DND-41 (cell line): ENCODE measurements around the gene KCND3.

Source experiments
- ATAC-seq: fragments of 200-7000 bp; cut with Tn5 transposase; 3 replicates; pipeline ENCODE4 v1.9.1; 2021; ENCODE audit warnings: low read depth; ENCODE audit not compliant: insufficient read depth
- DNase-seq: peaks from one replicate; pipeline ENCODE4 v3.0.0-alpha.2; 2020
- H2AFZ ChIP-seq: 2 replicates; pipeline ENCODE4 v1.6.0; 2012; ENCODE audit warnings: low read depth, low read length
- H3K27ac ChIP-seq: 2 replicates; pipeline ENCODE4 v1.5.1; 2012; ENCODE audit warnings: low read length, inconsistent platforms
- H3K27me3 ChIP-seq: fragments of 200-600 bp; sonication (generic); 2 replicates; pipeline ENCODE4 v1.6.0; 2012; ENCODE audit warnings: low read length, mild to moderate bottlenecking, inconsistent platforms; ENCODE audit not compliant: insufficient read depth, poor library complexity
- H3K36me3 ChIP-seq: 2 replicates; pipeline ENCODE4 v1.5.1; 2012; ENCODE audit warnings: low read length, inconsistent platforms; ENCODE audit not compliant: insufficient read depth
- H3K4me1 ChIP-seq: 2 replicates; pipeline ENCODE4 v1.5.1; 2012; ENCODE audit warnings: mild to moderate bottlenecking, low read length; ENCODE audit not compliant: insufficient read depth
- H3K4me2 ChIP-seq: 2 replicates; pipeline ENCODE4 v1.6.0; 2012; ENCODE audit warnings: mild to moderate bottlenecking, moderate library complexity, low read length, inconsistent platforms; ENCODE audit not compliant: insufficient read depth
- H3K4me3 ChIP-seq, 2 experiments: fragments of 200-600 bp in 1 of 2; shearing (Covaris generic) in 1 of 2; 2 replicates each; pipeline ENCODE4 v1.5.1; 2012 to 2016; ENCODE audit warnings: inconsistent platforms in 2 of 2, low read length in 2 of 2, mild to moderate bottlenecking in 2 of 2, low read depth in 1 of 2, moderate library complexity in 1 of 2
- H3K79me2 ChIP-seq: 2 replicates; pipeline ENCODE4 v1.6.0; 2012; ENCODE audit warnings: low read length, inconsistent platforms; ENCODE audit not compliant: insufficient read depth
- H3K9ac ChIP-seq: 2 replicates; pipeline ENCODE4 v1.6.0; 2012; ENCODE audit warnings: low read depth, mild to moderate bottlenecking, inconsistent platforms, low read length, moderate library complexity
- H3K9me3 ChIP-seq: 2 replicates; pipeline ENCODE4 v1.5.1; 2012; ENCODE audit warnings: low read length, moderate library complexity, mild to moderate bottlenecking, inconsistent platforms; ENCODE audit not compliant: insufficient read depth, severe bottlenecking
- H4K20me1 ChIP-seq: 2 replicates; pipeline ENCODE4 v1.6.0; 2012; ENCODE audit warnings: low read length; ENCODE audit not compliant: insufficient read depth
- EZH2 ChIP-seq: IDR thresholded peaks from 3 replicates; pipeline ENCODE4 v1.6.1; 2012; ENCODE audit warnings: borderline replicate concordance, low read depth, mild to moderate bottlenecking, moderate library complexity, low read length, inconsistent platforms; ENCODE audit not compliant: severe bottlenecking
- TF ChIP-seq, protein P1 (sequence below): IDR thresholded peaks from 2 replicates; pipeline ENCODE4 v1.5.1; 2012; ENCODE audit warnings: borderline replicate concordance, low read length, moderate library complexity, mild to moderate bottlenecking; ENCODE audit not compliant: poor library complexity, severe bottlenecking; ENCODE audit errors: extremely low read depth

Gene KCND3

DNA sequence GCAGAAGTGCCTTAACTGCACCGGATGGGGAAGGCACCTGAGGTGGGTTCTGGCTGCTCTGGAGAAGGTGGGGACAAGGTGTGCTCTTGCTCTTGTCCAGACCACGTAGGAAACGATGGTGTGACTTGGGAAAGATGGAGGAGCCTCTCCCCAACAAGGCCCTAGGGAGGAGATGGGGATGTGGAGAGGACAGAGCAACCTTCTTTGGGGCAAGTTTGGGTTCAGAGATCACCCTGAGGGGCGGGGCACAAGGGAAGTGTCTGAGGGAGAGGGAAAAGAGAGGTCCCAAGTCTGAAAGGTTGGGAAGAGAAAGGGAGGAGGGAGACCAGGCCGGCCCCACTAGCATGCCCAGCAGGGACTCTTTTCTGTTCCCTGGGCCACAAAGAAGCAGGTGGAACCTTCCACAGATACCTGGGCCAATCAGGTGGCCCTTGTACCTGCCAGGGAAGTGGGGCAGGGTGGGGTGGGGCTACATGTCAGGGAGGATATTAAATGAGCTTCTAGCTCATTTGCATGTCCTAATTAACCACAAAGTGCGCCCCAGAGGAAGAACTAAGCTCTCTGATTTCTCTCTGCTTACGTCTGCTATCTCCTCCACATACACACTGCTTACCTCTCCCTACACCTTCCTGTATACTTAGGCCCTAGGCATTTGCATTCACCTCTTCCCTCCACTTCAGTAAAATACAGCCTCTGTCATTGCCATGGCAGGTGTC is 266.2 kb downstream of the KCND3 start:
- Histone ChIP-seq H3K79me2 (no peaks in the 10 kb centered on the region), H3K9ac (no peak overlapping the region), H3K9me3 (no peaks in the 10 kb centered on the region), H3K4me1 (no peaks in the 10 kb centered on the region), H3K4me2 (no peak overlapping the region), H2AFZ (no peak overlapping the region), H4K20me1 (no peaks in the 10 kb centered on the region), H3K36me3 (no peaks in the 10 kb centered on the region), H3K27me3 (no peaks in the 10 kb centered on the region), H3K27ac (no peak overlapping the region), H3K4me3 (no peak overlapping the region)
- ATAC-seq (no peak), DNase-seq (no peak)
- TF ChIP-seq EZH2: no peak
- TF ChIP-seq, protein P1, sequence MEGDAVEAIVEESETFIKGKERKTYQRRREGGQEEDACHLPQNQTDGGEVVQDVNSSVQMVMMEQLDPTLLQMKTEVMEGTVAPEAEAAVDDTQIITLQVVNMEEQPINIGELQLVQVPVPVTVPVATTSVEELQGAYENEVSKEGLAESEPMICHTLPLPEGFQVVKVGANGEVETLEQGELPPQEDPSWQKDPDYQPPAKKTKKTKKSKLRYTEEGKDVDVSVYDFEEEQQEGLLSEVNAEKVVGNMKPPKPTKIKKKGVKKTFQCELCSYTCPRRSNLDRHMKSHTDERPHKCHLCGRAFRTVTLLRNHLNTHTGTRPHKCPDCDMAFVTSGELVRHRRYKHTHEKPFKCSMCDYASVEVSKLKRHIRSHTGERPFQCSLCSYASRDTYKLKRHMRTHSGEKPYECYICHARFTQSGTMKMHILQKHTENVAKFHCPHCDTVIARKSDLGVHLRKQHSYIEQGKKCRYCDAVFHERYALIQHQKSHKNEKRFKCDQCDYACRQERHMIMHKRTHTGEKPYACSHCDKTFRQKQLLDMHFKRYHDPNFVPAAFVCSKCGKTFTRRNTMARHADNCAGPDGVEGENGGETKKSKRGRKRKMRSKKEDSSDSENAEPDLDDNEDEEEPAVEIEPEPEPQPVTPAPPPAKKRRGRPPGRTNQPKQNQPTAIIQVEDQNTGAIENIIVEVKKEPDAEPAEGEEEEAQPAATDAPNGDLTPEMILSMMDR: no peak

DNA sequence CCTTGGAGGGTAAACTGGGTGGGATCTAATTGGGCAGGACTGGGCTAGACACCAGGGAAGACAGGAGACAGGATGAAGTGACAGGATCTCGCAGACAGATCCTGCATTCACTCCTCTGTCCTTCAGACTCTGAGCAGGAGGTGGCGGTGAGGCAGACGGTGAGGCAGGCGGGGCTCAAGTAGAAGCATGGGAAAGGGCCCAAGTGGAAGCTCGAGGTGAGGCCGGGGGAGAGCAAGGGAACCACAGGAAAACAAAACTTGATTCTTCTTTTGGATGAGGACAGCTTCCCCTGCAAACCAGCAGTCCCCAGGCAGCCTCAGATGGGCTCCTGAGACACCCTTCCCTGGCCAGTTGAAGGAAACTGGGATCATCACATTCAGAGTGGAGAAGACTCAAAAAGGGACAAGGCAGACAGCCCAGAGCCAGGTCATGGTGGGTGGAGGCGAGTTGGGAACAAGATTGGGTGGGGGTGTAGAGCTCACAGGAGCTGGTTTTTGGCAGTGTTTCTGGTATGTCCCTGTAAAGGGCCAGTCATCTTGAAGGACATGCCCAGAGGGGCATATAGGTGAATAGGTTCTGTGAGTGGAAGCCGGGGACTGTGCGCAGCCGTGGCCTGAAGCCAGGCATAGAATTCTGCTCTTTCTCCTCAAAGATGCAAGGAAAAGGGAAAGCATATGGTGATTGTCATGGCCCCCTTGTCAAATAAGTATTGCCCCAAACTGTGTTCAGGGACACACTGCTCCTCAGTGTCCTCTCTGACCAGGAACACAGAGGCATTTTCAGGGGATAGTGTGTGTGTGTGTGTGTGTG is 268.3 kb downstream of the KCND3 start:
- Histone ChIP-seq H3K79me2 (no peaks in the 10 kb centered on the region), H3K9ac (no peak overlapping the region), H2AFZ (no peak overlapping the region), H3K27me3 (no peaks in the 10 kb centered on the region), H3K27ac (no peak overlapping the region), H3K9me3 (no peaks in the 10 kb centered on the region), H3K4me1 (no peaks in the 10 kb centered on the region), H3K4me2 (no peak overlapping the region), H3K4me3 (no peak overlapping the region), H4K20me1 (no peaks in the 10 kb centered on the region), H3K36me3 (no peaks in the 10 kb centered on the region)
- DNase-seq (no peak), ATAC-seq (0 out of 3 replicates have a peak, but pooled peaks have one; percentile 20)
- TF ChIP-seq, protein P1: no peak
- TF ChIP-seq EZH2: no peak
